Progenitor cell of endocrine pancreas (in vitro differentiated cells): ENCODE data around the gene NOL6. TPM values are rescaled to one million over a fixed set of nuclear protein-coding genes. Genes with fewer than 3 reads are reported as not detected.

Experiments used
- DNase-seq: peaks from one replicate; pipeline ENCODE4 v3.0.0; 2021; ENCODE audit warnings: low spot score; ENCODE audit not compliant: unreplicated experiment
- H3K27ac Mint-ChIP-seq: 2 replicates; pipeline ENCODE4 v1.8.0; 2021; ENCODE audit warnings: mild to moderate bottlenecking, moderate library complexity, mixed read lengths
- H3K27me3 Mint-ChIP-seq: 2 replicates; pipeline ENCODE4 v1.8.0; 2021; ENCODE audit warnings: mixed read lengths
- H3K36me3 Mint-ChIP-seq: 2 replicates; pipeline ENCODE4 v1.8.0; 2022; ENCODE audit warnings: mixed read lengths; ENCODE audit not compliant: insufficient read depth
- H3K4me1 Mint-ChIP-seq: 2 replicates; pipeline ENCODE4 v1.8.0; 2021; ENCODE audit warnings: low read depth, mixed read lengths
- H3K4me3 Mint-ChIP-seq: 2 replicates; pipeline ENCODE4 v1.8.0; 2021; ENCODE audit warnings: low read depth, mild to moderate bottlenecking, moderate library complexity, mixed read lengths
- H3K9me3 Mint-ChIP-seq: 2 replicates; pipeline ENCODE4 v1.8.0; 2021; ENCODE audit warnings: low read depth, mixed read lengths
- total RNA-seq: library from RNA; stranded (reverse); gene quantifications from 2 replicates; pipeline ENCODE4 v1.2.1, GENCODE V29; 2021
- TF ChIP-seq, protein P1 (sequence below): fragments of 200-600 bp; sonication (generic); IDR thresholded peaks from one replicate; pipeline ENCODE4 v1.5.0; 2021; ENCODE audit warnings: antibody characterized with exemption, mild to moderate bottlenecking; ENCODE audit not compliant: unreplicated experiment

Gene NOL6
- total RNA-seq, 1 donor from 2014 or later, result 29.6 TPM

DNA sequence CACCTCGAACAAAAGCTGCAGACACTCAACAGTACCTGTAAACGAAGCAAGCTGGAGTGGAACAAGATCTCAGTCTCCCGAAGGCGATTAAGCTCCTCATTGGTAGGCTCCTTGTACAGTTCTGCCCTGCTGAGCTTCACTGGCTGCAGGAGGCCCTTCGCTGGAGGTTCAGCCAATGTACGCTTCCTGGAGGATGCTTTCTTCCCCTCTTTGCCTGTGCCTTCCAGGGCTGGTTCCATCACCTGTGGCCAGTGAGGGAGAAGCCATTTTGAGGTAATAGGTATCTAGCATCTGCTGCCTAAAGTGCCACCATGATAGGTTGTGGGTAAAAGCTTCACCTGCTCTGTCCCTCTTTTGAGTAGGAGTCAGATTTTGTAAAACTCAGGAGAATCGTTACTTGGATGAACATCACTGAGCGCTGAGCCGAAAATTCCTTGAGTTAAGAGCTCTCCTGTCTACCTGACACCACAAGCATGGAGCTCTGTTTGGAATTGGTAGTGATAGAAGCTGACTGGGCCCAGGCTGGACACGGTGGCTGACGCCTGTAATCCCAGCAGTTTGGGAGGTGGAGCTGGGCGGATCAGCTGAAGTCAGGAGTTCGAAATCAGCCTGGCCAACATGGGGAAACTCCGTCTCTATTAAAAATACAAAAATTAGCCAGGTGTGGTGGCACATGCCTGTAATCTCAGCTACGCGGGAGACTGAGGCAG lies 1.4 kb downstream of the NOL6 start:
- TF ChIP-seq, protein P1, sequence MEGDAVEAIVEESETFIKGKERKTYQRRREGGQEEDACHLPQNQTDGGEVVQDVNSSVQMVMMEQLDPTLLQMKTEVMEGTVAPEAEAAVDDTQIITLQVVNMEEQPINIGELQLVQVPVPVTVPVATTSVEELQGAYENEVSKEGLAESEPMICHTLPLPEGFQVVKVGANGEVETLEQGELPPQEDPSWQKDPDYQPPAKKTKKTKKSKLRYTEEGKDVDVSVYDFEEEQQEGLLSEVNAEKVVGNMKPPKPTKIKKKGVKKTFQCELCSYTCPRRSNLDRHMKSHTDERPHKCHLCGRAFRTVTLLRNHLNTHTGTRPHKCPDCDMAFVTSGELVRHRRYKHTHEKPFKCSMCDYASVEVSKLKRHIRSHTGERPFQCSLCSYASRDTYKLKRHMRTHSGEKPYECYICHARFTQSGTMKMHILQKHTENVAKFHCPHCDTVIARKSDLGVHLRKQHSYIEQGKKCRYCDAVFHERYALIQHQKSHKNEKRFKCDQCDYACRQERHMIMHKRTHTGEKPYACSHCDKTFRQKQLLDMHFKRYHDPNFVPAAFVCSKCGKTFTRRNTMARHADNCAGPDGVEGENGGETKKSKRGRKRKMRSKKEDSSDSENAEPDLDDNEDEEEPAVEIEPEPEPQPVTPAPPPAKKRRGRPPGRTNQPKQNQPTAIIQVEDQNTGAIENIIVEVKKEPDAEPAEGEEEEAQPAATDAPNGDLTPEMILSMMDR, result no peak
- no peak overlapping the region for H3K27ac Mint-ChIP-seq
- DNase-seq, result no peak
- H3K9me3 Mint-ChIP-seq, result no peaks in the 10 kb centered on the region
- H3K27me3 Mint-ChIP-seq, result no peaks in the 10 kb centered on the region
- H3K36me3 Mint-ChIP-seq, result peaks cover 12% of the 10 kb centered on the region
- peaks cover 13% of the 10 kb centered on the region for H3K4me1 Mint-ChIP-seq
- peak overlapping the region; percentile 89 for H3K4me3 Mint-ChIP-seq

DNA sequence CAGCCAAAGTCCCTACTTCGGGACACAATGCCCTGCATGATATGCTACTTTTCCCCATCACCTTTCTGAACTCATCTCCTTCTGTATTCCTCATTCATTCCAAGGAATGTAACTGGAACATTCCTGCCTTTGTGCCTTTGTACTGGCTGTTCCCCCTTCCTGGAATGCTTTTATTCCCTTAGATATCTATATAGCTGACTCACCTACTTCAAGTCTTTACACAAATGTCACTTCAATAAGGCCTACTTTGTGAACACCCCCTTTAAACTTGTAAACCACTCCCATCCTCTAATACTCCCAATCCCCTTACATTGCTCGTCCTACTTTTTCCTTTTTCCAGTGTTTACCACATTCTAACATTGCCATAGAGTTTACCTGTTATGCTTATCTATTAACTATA lies 2.4 kb downstream of the NOL6 start:
- H3K36me3 Mint-ChIP-seq, result peaks cover 12% of the 10 kb centered on the region

DNA sequence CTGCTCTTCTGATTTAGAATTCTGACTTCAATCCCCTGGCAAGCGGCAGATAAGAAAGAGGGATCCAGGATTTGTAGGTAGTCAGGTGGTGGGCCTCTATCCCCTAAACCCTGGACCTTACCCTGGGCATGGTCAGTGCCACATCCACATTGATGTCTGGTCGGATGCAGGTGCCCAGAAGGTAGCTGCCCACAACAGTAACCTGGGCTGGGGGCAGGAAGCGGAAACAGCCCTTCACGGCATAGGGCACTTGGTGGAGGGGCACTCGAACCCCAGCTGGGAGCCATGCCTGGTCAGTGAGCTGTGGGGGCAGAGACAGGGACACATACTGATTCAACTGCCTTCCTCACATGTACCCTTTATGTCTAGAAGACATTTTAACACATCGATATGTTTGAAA lies 3.8 kb downstream of the NOL6 start:
- Mint-ChIP-seq H3K27me3 (no peaks in the 10 kb centered on the region), H3K9me3 (no peaks in the 10 kb centered on the region), H3K4me1 (peaks cover 13% of the 10 kb centered on the region), H3K36me3 (peaks cover 16% of the 10 kb centered on the region), H3K4me3 (no peak overlapping the region), H3K27ac (no peak overlapping the region)
- TF ChIP-seq, protein P1, result no peak
- no peak for DNase-seq

More for the DNA sequence above, 2.4 kb downstream of the NOL6 start:
- Mint-ChIP-seq H3K4me1 (peaks cover 13% of the 10 kb centered on the region), H3K27ac (no peak overlapping the region), H3K4me3 (no peak overlapping the region), H3K9me3 (no peaks in the 10 kb centered on the region), H3K27me3 (no peaks in the 10 kb centered on the region)
- TF ChIP-seq, protein P1, result no peak
- no peak for DNase-seq

DNA sequence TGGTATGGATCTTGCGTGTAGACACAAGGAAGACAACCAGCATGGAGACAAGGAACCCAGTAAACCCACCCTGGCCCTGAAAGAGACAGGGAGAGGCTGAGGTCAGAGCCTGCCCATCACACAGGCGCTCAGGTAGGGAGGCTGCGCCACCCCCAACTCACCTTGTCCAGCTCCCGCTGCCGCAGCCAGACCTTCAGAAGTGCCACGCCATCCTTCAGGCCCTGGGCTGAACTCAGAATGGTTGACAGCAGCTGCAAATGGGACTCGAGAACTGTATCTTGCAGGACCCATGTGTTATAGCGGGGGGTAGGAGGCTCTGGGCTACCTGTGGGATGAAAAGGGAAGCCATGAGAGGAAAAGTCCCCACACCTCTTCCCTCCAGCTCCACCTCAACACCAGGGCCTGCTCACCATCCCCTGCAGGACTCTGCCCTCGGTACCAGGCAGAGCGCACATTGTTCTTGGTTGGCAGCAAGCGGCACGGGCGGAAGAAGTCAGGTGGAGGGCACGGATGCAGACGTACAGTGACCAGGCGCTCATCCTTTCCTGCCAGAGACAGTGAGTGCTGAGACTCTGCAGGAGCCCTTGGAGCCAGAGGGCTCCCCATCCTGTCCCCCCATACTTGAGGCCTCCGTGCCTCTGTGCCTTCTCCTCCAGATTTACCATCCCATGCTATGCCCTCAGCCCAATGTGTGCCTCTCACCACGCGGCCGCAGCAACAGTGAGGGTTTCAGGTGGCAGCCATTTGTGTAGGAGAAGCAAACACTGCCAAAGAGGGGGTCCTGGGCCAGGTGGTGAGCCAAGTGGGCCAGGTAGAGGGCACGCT lies 4.7 kb downstream of the NOL6 start:
- H3K4me3 Mint-ChIP-seq, result no peak overlapping the region
- H3K27me3 Mint-ChIP-seq, result no peaks in the 10 kb centered on the region

DNA sequence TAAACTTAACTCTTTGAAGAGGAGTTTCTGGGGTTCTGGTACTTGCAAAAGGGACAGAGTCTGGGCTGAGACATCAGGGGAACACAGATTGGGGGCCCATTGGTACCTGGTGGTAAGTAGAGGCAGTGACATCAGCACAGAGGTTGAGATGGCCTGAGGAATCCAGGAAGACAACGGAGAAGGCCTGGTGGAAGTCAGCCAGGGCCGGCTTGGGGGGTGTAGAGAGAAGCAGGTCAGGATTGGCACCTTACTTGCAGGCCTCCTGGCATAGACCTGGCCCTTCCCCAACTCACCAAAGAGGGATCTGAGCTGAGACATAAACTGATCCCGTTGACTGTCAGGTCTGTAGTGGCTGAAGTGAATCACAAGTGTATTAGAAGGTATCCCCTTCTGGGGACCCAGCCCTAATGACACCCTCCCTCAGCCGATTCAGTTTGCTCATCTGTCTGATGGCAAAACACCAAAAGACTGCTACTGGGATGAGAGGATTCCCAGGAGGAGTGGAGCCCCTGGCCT lies 5.5 kb downstream of the NOL6 start:
- no peak overlapping the region for H3K4me3 Mint-ChIP-seq
- TF ChIP-seq, protein P1, result no peak
- no peaks in the 10 kb centered on the region for H3K27me3 Mint-ChIP-seq
- no peak overlapping the region for H3K27ac Mint-ChIP-seq
- H3K36me3 Mint-ChIP-seq, result peaks cover 18% of the 10 kb centered on the region
- H3K9me3 Mint-ChIP-seq, result no peaks in the 10 kb centered on the region
- no peak for DNase-seq
- peaks cover 8% of the 10 kb centered on the region for H3K4me1 Mint-ChIP-seq

More for the DNA sequence above, 4.7 kb downstream of the NOL6 start:
- Mint-ChIP-seq H3K4me1 (peaks cover 12% of the 10 kb centered on the region), H3K9me3 (no peaks in the 10 kb centered on the region), H3K36me3 (peaks cover 19% of the 10 kb centered on the region), H3K27ac (peak overlapping the region; percentile 33)
- no peak for DNase-seq
- TF ChIP-seq, protein P1, result no peak
